Naive thymus-derived CD4-positive, alpha-beta T cell (primary cell): ENCODE results near the gene DOK4. TPM values are rescaled to one million over a fixed set of nuclear protein-coding genes. Genes with fewer than 3 reads are reported as not detected.

Source experiments
- ATAC-seq: fragments of 150-1000 bp; cut with Tn5 transposase; 2 replicates; pipeline ENCODE4 v1.10.0; 2021; ENCODE audit warnings: mild to moderate bottlenecking, moderate library complexity
- CTCF ChIA-PET: fragments of 350-600 bp; sonication (Branson Sonifier 250); formaldehyde crosslinking; loops from one replicate; lab custom pipeline; 2021; ENCODE audit warnings: antibody characterized with exemption; lab: Charles Lee
- POLR2A ChIA-PET: fragments of 350-600 bp; sonication (Branson Sonifier 250); formaldehyde crosslinking; loops from one replicate; lab custom pipeline; 2021; ENCODE audit warnings: antibody characterized with exemption, inconsistent platforms; lab: Charles Lee
- DNase-seq, 9 donors: peaks; one replicate each; pipeline versions ENCODE4 v3.0.0 to v3.0.0-alpha.2; 2020 to 2022; ENCODE audit warnings: mixed read lengths in 1 of 9
- H3K27ac ChIP-seq: one replicate; pipeline ENCODE4 v1.7.0; 2013; ENCODE audit warnings: mild to moderate bottlenecking, low read depth, low read length, moderate library complexity
- H3K27me3 ChIP-seq, 2 donors: one replicate each; pipeline ENCODE4 v1.7.0; 2013; ENCODE audit warnings: low read length in 2 of 2, mild to moderate bottlenecking in 2 of 2, moderate library complexity in 2 of 2; ENCODE audit not compliant: control insufficient read depth in 2 of 2, insufficient read depth in 2 of 2
- H3K36me3 ChIP-seq, 3 experiments: 1 replicate in 2 of 3; 2 replicates in 1 of 3; pipeline ENCODE4 v1.7.0; 2013; ENCODE audit warnings: low read length in 3 of 3, mild to moderate bottlenecking in 3 of 3, moderate library complexity in 1 of 3; ENCODE audit not compliant: insufficient read depth in 3 of 3, control insufficient read depth in 2 of 3
- H3K4me1 ChIP-seq, 2 donors: one replicate each; pipeline ENCODE4 v1.7.0; 2013; ENCODE audit warnings: low read length in 2 of 2, mild to moderate bottlenecking in 2 of 2, moderate library complexity in 1 of 2; ENCODE audit not compliant: control insufficient read depth in 2 of 2, insufficient read depth in 2 of 2
- H3K4me3 ChIP-seq: 2 replicates; pipeline ENCODE4 v1.7.0; 2013; ENCODE audit warnings: mild to moderate bottlenecking, low read length
- H3K9me3 ChIP-seq, 3 experiments: 1 replicate in 2 of 3; 2 replicates in 1 of 3; pipeline ENCODE4 v1.7.0; 2013; ENCODE audit warnings: low read length in 3 of 3; ENCODE audit not compliant: control insufficient read depth in 2 of 3
- H3K27ac Mint-ChIP-seq, 9 donors: one replicate each; pipeline ENCODE4 v1.8.0; 2020 to 2022; ENCODE audit warnings: mixed read lengths in 9 of 9, mild to moderate bottlenecking in 8 of 9, moderate library complexity in 5 of 9, inconsistent platforms in 2 of 9
- H3K27me3 Mint-ChIP-seq, 5 donors: one replicate each; pipeline ENCODE4 v1.8.0; 2021 to 2022; ENCODE audit warnings: mixed read lengths in 5 of 5, mild to moderate bottlenecking in 1 of 5
- H3K36me3 Mint-ChIP-seq, 5 donors: one replicate each; pipeline ENCODE4 v1.8.0; 2020 to 2022; ENCODE audit warnings: mixed read lengths in 5 of 5, mild to moderate bottlenecking in 3 of 5, inconsistent platforms in 1 of 5
- H3K4me1 Mint-ChIP-seq, 7 donors: one replicate each; pipeline ENCODE4 v1.8.0; 2020 to 2022; ENCODE audit warnings: mixed read lengths in 7 of 7, mild to moderate bottlenecking in 3 of 7, inconsistent platforms in 1 of 7
- H3K4me3 Mint-ChIP-seq, 10 donors: one replicate each; pipeline ENCODE4 v1.8.0; 2020 to 2022; ENCODE audit warnings: mild to moderate bottlenecking in 10 of 10, mixed read lengths in 10 of 10, moderate library complexity in 6 of 10, inconsistent platforms in 2 of 10
- H3K9me3 Mint-ChIP-seq, 11 donors: one replicate each; pipeline ENCODE4 v1.8.0; 2020 to 2022; ENCODE audit warnings: mixed read lengths in 11 of 11, mild to moderate bottlenecking in 4 of 11, inconsistent platforms in 1 of 11, moderate library complexity in 1 of 11
- intact Hi-C, 2 donors: fragments of 100-400 bp; cut with micrococcal nuclease; formaldehyde crosslinking; loops; one replicate each; pipeline ENCODE4 v1.15.1; 2023
- polyA plus RNA-seq, 2 donors: library from polyadenylated mRNA; unstranded; fragments of 300-500 nt; fragmentation: Illumina TruSeq; gene quantifications; one replicate each; pipeline ENCODE4 v1.2.3, GENCODE V29; 2021
- total RNA-seq, 6 experiments: library from RNA in 5 of 6; stranded (reverse) in 5 of 6; gene quantifications; 1 replicate in 5 of 6; 2 replicates in 1 of 6; pipeline ENCODE4 v1.2.3 and lab custom pipeline; 2021 to 2026

Gene DOK4
- total and polyA plus RNA-seq, 7 experiments from 2014 or later: 1.6 to 4.6 (median 2.9) TPM

DNA sequence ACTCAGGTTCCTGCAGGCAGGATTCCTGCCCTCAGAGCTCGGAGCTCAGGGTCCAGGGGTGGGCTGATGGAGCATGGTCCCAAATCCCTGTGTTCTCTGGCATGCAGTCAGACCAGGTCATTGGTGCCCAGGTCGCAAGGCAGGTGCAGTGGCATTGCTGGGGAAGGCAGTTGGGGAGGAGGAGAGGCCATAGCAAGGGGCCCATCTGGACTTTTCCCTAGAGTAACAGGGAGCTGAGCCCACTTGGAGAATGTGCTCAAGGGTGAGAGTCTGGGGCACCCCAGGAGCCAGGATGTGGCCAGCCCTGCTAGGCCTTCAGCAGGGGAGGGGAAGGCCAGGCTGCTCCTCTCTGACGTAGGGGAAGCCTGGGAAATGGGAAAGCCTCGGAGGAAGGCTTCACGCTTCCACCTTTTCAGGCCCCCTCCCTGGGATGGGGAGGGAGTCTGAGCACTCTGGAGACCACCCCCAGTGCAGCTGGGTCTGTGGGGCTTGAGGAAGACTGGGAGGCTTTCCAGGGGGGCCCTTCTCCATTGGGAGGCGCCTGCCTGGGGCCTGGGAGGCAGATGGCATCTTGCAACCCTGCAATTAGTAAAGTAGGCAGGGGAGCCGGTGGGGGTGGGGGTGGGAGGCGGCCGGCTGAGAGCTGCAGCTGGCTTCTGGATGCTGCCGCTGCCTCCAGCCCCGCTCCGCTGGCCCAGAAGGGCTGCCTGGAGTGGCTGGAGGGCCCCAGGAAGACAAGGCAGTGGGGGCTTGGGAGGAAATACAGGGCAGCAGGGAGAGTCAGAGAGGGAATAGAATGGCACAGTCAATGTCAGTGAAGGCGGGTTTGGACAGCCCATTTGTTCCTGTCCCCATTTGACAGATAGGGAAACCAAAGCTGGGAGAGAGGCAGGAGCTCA lies 21.1 kb upstream of the DOK4 start:
- intact Hi-C loops: no loop called here
- no peak overlapping the region for H3K4me3 Mint-ChIP-seq
- H3K27ac ChIP-seq: no peak overlapping the region
- peaks cover 0 to 2% (median 0%) of the 10 kb centered on the region in 5 donors for H3K27me3 Mint-ChIP-seq
- no peaks in the 10 kb centered on the region for H3K9me3 Mint-ChIP-seq
- H3K27ac Mint-ChIP-seq: no peak overlapping the region
- H3K27me3 ChIP-seq: no peaks in the 10 kb centered on the region
- CTCF ChIA-PET: no interaction called here
- H3K4me1 Mint-ChIP-seq: no peaks in the 10 kb centered on the region
- no peak for DNase-seq
- H3K36me3 Mint-ChIP-seq: peaks cover 0 to 3% (median 0%) of the 10 kb centered on the region in 5 donors
- no peaks in the 10 kb centered on the region for H3K4me1 ChIP-seq
- no peak overlapping the region for H3K4me3 ChIP-seq
- no peaks in the 10 kb centered on the region for H3K9me3 ChIP-seq
- POLR2A ChIA-PET: no interaction called here
- ATAC-seq: no peak
- peaks cover 0 to 5% (median 0%) of the 10 kb centered on the region in 3 experiments for H3K36me3 ChIP-seq

DNA sequence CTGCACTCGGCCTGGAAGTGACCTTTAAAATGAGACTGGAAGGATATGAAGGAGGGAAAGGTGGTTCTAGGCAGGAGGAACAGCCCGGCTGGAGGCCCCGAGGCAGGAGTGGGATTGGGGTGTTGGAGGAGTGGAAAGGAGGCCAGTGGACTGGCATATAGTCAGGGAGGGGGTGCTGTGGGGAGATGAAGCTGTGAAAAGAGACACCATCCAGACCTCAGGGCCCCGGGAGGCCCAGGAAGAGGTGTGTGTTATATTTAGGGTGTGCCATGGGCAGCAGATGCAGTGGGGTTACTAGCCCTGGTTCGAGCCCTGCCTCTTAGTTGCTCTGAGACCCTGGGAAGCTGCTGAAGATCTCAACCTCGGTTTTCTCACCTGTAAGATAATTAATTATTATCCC lies 18.9 kb upstream of the DOK4 start:
- H3K4me1 Mint-ChIP-seq: peaks cover 5 to 13% (median 12%) of the 10 kb centered on the region in 7 donors
- ATAC-seq (no peak), DNase-seq (no peak)
- H3K4me1 ChIP-seq: peaks cover 0 to 5% of the 10 kb centered on the region in 2 donors
- H3K4me3 ChIP-seq: no peak overlapping the region
- ChIA-PET CTCF (no interaction called here), POLR2A (no interaction called here)
- H3K27me3 ChIP-seq: no peaks in the 10 kb centered on the region
- H3K36me3 Mint-ChIP-seq: no peaks in the 10 kb centered on the region
- H3K9me3 ChIP-seq: no peaks in the 10 kb centered on the region
- H3K4me3 Mint-ChIP-seq: no peak overlapping the region
- H3K27me3 Mint-ChIP-seq: peaks cover 0 to 2% (median 0%) of the 10 kb centered on the region in 5 donors
- no peaks in the 10 kb centered on the region for H3K9me3 Mint-ChIP-seq
- H3K27ac ChIP-seq: no peak overlapping the region
- peak overlapping the region in 1 of 9 donors; percentile 41 for H3K27ac Mint-ChIP-seq
- H3K36me3 ChIP-seq: no peaks in the 10 kb centered on the region
- intact Hi-C loops: no loop called here

DNA sequence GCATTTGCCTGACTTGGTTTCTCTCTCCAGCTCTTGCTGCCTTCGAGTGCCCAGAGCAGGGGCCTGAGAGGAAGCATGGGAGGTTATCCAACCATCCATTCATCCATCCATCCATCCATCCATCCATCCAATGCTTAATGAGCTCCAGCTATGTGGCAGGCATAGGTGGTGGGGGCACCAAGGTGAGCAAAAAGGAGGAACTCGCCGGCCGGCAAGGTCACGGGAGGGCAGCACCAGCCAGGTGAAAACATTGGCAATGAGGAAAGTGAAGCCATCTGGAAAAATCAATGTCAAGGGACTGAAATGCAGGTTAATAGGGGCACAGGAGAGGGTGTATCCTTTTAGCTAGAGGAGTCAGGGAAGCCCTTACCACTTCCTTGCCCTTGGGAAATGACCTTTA lies 18.2 kb upstream of the DOK4 start:
- CTCF ChIA-PET: no interaction called here
- peaks cover 0 to 2% (median 0%) of the 10 kb centered on the region in 5 donors for H3K27me3 Mint-ChIP-seq
- intact Hi-C loops: no loop called here

DNA sequence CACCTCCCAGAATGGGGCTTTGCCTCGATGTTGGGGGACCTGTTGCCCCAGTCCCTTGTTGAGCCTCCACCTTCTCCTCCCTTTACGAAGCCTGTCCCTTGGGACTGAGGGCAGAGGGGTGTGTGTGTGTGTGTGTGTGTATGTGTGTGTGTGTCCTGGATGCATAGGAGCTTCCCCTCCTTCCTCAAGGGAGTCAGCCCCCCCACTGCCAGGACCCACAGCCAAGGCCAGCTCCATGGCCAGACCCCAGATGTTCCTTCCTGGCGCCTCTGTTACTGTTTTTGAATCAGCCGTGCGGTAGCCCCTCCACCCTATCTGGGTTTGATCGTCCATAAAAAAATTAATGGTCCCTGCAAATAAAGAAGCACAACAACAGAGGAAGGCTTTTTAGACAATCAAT lies 17.7 kb upstream of the DOK4 start:
- H3K4me3 Mint-ChIP-seq: no peak overlapping the region
- no peak for DNase-seq
- H3K9me3 Mint-ChIP-seq: no peaks in the 10 kb centered on the region
- no peak overlapping the region for H3K27ac ChIP-seq
- ChIA-PET CTCF (no interaction called here), POLR2A (interaction anchor here (0.6 kb wide), 1 partner anchor 778 kb away, joined by 6 read pairs; no protein-coding TSS in a partner anchor)
- peaks cover 5 to 20% (median 15%) of the 10 kb centered on the region in 7 donors for H3K4me1 Mint-ChIP-seq
- no peak overlapping the region for H3K27ac Mint-ChIP-seq
- H3K36me3 ChIP-seq: no peaks in the 10 kb centered on the region
- ATAC-seq: no peak
- intact Hi-C loops: no loop called here
- H3K9me3 ChIP-seq: no peaks in the 10 kb centered on the region
- no peaks in the 10 kb centered on the region for H3K27me3 ChIP-seq
- peaks cover 0 to 5% of the 10 kb centered on the region in 2 donors for H3K4me1 ChIP-seq
- H3K27me3 Mint-ChIP-seq: peaks cover 0 to 2% (median 0%) of the 10 kb centered on the region in 5 donors
- no peaks in the 10 kb centered on the region for H3K36me3 Mint-ChIP-seq
- H3K4me3 ChIP-seq: no peak overlapping the region

More for the DNA sequence above, 18.2 kb upstream of the DOK4 start:
- no peak overlapping the region for H3K4me3 ChIP-seq
- peaks cover 0 to 5% of the 10 kb centered on the region in 2 donors for H3K4me1 ChIP-seq
- ATAC-seq (no peak), DNase-seq (no peak)
- H3K4me1 Mint-ChIP-seq: peaks cover 5 to 16% (median 12%) of the 10 kb centered on the region in 7 donors
- H3K27ac ChIP-seq: no peak overlapping the region
- H3K27ac Mint-ChIP-seq: no peak overlapping the region
- H3K4me3 Mint-ChIP-seq: no peak overlapping the region
- POLR2A ChIA-PET: interaction anchor here (0.6 to 0.7 kb wide), 2 partner anchors 56 to 778 kb away, joined by 3 to 6 read pairs; no protein-coding TSS in a partner anchor
- no peaks in the 10 kb centered on the region for H3K27me3 ChIP-seq
- H3K9me3 Mint-ChIP-seq: no peaks in the 10 kb centered on the region
- no peaks in the 10 kb centered on the region for H3K36me3 Mint-ChIP-seq
- H3K9me3 ChIP-seq: no peaks in the 10 kb centered on the region
- no peaks in the 10 kb centered on the region for H3K36me3 ChIP-seq

DNA sequence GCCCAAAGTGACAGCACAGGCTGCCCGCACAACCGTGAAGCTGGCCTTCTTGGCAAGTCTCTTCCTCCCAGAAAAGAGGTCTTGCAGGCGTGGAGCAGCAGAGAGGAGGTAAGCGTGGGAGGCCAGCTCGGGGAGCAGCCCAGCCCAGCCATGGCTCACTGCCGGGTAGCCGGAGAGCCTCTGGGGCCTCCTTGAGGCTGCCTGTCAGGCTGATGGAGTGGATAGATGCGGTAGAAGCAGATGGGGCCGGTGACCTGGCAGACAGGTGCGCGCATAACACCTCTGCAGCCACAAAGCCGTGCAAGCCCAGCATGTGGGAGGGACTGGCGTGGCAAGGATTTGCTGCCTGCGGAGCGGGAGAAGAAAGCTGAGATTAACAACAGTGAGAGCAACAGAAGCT lies 17.1 kb upstream of the DOK4 start:
- H3K36me3 ChIP-seq: no peaks in the 10 kb centered on the region
- H3K36me3 Mint-ChIP-seq: no peaks in the 10 kb centered on the region
- no peaks in the 10 kb centered on the region for H3K27me3 ChIP-seq
- no peak overlapping the region for H3K27ac ChIP-seq
- intact Hi-C loops: no loop called here
- ChIA-PET POLR2A (no interaction called here), CTCF (no interaction called here)
- H3K4me1 ChIP-seq: peaks cover 0 to 5% of the 10 kb centered on the region in 2 donors
- no peak overlapping the region for H3K4me3 Mint-ChIP-seq
- no peaks in the 10 kb centered on the region for H3K9me3 Mint-ChIP-seq
- ATAC-seq (no peak), DNase-seq (no peak)
- H3K27me3 Mint-ChIP-seq: peaks cover 0 to 2% (median 0%) of the 10 kb centered on the region in 5 donors
- peak overlapping the region in 1 of 9 donors; percentile 36 for H3K27ac Mint-ChIP-seq
- no peaks in the 10 kb centered on the region for H3K9me3 ChIP-seq
- H3K4me3 ChIP-seq: no peak overlapping the region
- peaks cover 5 to 21% (median 16%) of the 10 kb centered on the region in 7 donors for H3K4me1 Mint-ChIP-seq

DNA sequence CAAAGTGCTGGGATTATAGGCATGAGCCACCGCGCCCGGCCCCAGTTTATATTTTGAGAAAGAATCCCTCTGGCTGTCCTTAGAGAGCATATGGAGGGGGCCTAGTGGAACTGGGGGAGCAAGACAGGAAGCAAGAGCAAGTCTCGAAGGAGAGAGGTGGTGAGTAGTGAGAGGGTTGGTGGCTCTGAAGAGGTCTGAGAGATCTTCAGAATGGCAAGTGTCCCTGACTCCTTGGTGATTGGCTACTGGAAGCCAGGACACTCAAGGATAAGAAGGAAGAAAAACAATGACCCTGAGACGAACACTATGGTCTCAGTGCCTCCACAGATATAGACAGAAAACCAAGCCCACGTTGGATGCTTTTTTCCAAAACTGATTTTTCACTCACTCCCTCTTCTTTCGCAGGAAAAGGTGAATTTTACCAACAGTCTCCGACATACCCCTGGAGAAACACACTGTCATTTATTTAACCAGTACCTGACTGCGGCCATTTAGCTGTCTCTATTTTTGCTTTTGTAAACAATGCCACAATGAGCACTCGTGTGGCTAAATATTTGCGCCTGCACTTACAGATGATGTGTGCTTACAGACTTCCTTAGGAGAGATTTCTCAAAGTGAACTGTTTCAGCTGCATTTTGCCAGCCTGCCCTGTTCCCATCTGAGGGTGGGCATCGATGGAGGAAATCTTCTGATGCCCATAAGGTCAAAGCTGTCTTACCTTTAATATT lies 15.9 kb upstream of the DOK4 start:
- ATAC-seq (no peak), DNase-seq (no peak)
- Histone ChIP-seq H3K9me3 (no peaks in the 10 kb centered on the region), H3K27me3 (no peaks in the 10 kb centered on the region), H3K4me3 (no peak overlapping the region), H3K4me1 (peaks cover 0 to 5% of the 10 kb centered on the region in 2 donors), H3K27ac (no peak overlapping the region), H3K36me3 (no peaks in the 10 kb centered on the region)
- Mint-ChIP-seq H3K36me3 (no peaks in the 10 kb centered on the region), H3K4me3 (no peak overlapping the region), H3K4me1 (peaks cover 5 to 21% (median 16%) of the 10 kb centered on the region in 7 donors), H3K9me3 (no peaks in the 10 kb centered on the region), H3K27ac (peak overlapping the region in 4 of 9 donors; percentile 17 to 46 (median 37)), H3K27me3 (peaks cover 0 to 2% (median 0%) of the 10 kb centered on the region in 5 donors)
- intact Hi-C loops: no loop called here
- CTCF ChIA-PET: interaction anchor here (2.0 kb wide), 1 partner anchor 18 kb away, joined by 9 read pairs; no protein-coding TSS in a partner anchor
- POLR2A ChIA-PET: no interaction called here
